Fibroblast of skin of back (primary cell): ENCODE results near the gene BMP10.

Experiments
- DNase-seq: peaks from one replicate; pipeline ENCODE4 v3.0.0-alpha.2; 2013

BMP10 gene

DNA sequence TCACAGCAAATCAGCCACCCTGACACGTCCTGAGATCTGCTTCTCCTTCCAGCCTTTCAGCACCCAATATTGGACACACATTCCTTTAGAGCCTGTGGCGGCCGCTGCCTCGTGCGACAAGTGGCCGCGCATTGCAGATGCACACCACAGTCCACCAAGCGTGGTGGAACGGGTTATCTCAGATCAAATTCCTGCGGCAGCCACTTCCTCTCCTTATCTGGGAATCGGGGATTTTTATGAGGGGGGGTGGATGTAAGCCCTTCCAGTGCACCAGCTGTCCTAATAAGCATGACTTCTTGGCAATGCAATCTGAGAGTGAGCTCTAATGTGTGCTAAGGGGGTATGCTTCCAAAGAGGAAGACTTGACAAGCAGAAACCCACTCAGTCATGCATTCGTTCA lies 18.3 kb upstream of the BMP10 start:
- no peak for DNase-seq

DNA sequence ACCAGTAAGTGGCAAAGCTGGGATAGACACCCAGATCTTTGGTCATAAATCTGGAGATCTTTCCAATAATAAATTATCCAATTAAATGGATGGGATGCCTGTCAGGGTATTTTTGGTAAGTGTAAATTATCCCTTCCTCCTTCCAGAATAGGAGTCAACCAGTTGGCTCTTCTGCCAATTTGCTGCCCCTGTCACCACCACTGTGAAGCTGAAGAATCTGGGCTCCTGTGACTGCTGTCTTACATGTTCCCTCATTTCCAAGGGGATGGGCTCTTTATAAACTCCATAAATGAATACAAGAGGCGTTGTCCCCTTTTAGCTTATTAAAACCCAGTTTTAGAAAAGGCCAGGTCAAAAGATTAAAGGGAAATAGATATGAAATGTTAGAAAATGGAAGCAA lies 17.8 kb upstream of the BMP10 start:
- DNase-seq: no peak

DNA sequence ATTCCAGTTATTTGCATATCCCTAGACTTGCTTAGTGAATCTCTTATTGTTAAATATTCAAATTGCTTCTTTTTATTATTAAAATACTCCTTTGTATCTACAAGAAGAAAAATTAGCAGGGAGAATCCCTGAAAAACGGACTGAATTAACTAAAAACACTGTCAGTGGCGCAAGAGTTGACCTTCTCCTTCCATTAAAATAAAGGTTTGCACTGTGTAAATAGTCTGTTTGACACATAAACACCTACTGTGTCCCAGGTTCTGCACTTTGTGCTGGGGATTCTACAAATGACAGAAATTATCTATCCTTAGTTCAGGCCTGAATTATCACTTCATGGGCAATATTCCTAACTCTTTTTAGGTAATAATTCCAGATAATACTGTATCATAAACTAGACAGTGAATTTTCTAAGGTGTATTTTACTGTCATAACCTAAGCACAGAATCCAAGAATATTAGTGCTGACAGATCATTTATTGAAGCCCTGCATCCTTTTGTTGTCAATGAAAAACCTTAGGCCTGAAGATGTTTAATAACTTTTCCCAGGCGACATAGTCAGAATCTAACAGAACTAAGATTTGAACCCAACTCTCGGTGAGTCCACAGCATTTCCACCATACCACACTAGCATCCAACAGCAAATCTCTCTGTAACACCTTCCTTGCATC lies 17.0 kb upstream of the BMP10 start:
- DNase-seq: no peak

DNA sequence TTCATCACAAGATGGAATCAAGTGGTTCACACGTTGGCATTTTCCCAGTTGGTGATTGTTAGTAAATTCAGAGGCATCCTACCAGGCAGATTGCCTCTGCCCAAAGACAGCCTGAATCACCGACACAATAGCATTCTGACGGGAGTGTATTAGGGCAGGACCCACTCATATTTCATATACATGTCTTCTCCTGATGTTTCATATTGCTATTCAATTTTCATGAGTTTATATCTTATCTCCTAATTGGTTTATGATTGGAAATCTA lies 14.5 kb upstream of the BMP10 start:
- DNase-seq: no peak

DNA sequence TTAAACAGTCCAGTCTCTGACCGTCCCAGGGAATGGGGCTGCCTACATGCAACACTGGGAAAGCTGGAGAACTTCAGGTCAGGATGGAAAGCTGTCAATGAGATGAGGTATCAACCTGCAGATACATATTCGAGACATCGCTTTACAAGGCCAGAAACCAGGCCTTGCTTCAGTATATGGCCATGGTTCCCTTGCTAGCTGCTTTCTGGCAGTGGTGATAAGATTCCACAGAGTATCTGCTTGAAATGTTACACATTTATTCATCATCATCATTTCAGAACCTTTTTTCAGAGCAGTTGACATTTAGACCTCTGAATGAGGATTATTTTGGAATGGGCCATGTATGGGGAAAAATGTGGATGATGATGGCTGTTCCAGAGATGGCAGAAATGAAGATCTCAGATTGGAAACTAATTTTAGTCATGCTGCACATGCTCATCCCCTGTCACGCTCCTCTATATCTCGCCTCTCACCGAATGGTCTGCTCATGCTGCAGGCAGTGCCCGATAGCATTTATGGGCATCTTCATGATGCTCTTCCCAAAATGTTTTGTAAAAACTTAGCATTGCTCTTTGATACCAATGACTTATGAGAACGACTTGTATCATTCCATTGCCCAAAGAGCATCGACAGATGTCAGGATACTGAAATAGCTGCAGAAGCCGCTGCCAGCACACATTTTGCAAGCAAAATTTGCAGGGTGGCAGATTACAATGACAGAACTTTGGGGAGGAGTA lies 14.0 kb upstream of the BMP10 start:
- DNase-seq: no peak

DNA sequence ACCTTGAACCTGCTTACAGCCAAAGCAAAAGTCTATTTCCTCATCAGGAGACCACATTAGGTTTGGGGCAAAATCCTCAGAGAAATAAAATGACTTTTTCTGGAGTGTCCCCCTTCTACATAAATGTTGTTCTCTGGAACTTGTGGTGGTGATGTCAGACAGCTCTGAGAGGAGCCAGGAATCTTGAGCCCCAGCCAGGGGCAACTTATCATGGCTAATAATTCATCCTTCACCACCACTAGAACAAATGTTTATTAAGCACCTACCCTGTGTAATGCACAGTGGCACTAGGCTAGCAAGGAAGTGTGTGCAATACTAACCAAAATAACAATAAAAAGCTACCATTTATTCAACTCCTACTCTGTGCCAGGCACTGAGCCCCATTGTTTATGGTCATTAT lies 9.0 kb upstream of the BMP10 start:
- DNase-seq: no peak

DNA sequence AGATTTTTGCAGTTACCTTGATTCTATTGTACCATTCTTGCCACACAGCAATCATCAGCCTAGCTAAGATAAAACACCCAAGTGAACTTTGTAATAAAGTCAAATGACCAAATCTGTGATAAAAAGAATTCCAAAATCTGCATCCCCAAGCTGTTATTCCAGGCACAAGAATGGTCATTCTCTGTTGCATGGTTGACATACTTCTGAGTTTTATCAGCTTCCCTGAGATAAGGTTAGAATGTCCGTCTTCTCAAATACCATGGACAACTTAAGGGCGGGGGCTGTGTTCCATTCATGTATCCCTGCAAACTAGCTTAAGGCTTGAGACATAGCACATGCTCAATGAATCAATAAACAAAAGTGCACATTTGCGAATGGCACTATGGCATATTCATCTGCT lies 8.1 kb upstream of the BMP10 start:
- peak; percentile 41 for DNase-seq

DNA sequence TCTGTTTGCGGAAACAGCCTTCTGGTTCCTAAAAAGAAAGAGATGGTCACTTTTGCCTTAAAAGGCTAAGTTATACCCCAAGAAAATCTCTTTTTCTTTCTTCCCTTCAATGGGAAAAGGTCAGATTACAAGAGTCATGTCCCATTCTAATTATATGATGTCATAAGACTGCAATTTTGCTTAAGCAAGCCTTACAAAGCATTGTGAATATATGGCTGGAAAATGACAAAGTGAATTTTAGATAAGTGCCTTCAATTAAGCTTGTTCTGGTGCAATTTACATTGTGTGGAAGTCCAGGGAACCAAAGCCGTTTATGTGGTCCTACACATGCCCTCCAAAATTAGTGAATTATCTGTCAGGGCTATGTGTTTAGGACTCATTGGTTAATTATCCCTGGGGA lies 7.6 kb upstream of the BMP10 start:
- peak; percentile 18 for DNase-seq

DNA sequence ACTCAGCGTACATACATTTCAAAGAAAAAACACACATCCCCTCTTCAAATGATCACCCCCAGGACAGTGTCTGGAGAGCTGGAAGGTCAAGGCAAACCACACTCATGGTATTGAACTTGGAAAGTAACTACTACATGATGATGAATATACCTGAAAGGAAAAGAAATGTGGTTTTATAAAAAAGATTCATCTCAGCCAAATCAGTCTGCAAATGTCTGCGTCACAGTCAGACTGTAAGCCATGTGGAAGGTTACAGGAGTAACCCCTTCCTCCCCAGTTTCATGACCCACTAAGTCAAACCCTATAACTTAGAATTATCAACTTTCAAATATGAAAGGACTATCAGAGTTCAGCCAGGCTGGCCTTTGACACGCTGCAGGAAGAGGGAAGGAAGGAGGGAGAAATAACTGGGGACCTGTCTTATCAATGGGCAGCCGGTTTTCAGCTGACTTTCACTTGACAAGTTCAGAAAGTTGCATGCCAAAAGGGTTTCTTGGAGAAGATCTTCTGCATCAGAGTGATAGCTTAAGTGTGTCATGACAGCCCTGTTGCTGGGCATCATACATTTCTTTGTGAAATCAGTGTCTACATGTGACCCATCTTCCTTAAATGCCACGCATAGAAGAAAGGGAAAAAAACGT lies 7.0 kb upstream of the BMP10 start:
- no peak for DNase-seq

DNA sequence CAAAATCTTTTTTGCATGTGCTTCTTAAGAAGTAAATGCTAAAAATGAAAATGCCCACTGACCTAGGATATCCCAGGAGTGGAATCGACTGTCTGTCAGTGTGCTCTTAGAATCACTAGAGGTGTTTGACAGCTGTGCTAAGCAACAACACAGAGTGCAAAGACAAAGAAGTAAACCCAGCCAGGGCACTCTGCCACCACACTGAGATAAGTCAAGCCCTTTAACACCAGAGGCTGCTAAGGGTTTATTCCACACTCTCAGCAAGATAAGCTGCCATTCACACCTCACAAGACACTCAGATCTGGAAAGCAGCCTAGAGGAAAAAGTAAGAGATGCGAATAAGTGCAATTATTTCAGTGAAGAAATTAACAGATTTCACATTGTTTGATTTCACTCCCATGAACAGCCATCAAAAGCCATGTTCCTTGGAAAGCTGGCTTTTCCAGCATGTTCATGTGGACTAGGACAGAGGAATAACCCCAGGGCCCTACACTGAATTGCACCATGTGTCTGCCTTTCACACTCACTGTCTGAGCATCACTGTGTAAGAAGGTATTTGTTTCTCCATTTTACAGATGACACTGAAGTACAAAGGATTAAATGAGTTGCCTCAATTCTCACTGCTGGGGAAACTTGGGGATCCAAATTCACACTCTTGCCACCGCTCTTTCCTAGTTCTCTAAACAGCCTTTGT lies 6.0 kb upstream of the BMP10 start:
- DNase-seq: no peak

DNA sequence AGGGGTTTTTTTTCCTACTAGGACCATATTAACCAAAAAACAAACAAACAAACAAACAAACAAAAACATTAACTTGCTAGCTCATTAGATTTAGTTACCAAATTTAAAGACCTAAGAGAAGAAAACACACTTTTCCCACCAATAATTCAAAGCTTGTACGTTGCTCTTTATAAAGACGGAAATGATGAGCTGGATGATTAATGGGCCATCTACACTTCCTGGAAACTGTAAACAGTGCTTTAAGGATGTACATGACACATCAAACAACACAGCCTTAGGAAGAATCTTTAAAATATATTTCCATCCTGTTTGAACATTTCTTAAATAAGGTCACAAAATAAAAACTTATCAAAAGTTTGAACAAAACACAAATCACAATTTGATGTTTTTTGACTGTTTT lies 982 bp downstream of the BMP10 start:
- DNase-seq: no peak

DNA sequence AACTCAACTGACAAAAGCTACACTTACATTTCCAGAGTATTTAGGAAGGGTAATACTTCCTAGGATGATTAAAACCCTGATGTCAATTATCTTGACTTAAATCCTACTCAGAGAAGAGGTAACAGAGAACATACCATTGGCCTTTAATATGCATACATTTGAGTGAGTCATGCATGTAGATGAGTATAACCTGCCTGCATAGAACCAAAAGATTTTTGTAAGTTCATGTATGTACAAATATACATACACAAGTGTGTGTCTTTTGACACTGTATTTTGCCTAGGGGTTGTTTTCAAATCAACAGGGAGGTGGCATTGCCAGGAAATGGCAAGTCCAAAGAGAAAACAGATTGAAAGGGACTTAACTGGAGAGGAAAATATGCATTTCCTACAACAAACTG lies 6.1 kb downstream of the BMP10 start:
- no peak for DNase-seq

DNA sequence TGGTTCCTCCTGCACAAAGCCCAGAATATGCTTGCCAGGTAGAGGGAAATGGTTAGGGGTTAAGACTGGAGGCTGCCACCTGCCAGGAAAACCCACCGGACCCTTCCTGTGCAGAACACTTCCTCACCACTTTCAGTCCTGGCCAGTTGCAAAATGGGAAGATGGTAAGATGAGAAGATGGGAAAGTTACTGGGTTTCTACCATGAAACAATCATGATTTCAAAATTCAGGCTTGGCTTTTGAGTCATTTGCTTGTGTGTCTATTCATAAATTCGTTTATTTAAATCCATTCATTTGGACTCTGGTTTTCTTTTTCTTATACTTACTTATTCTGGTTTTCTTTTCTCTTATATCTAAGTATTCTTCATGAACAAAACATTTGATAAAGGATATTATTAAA lies 7.2 kb downstream of the BMP10 start:
- no peak for DNase-seq

DNA sequence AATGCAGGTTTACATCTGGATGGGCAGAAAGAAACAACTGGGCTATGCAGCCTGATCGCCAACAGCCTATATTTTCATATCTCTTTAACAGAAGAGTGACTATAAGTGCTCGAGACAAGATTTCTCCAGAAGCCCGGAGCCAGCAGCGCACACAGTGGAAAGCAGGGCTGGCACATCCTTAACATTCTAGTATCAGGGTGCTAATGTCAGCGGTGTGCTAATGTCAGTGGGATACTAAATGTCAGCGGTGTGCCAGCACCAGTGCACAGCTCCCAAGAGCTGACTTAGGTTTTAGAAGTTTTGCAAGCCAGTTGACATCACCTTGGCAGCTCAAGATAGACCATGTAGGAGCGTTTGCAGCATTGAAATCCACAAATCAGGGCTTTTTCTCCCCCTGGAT lies 8.3 kb downstream of the BMP10 start:
- DNase-seq: no peak

DNA sequence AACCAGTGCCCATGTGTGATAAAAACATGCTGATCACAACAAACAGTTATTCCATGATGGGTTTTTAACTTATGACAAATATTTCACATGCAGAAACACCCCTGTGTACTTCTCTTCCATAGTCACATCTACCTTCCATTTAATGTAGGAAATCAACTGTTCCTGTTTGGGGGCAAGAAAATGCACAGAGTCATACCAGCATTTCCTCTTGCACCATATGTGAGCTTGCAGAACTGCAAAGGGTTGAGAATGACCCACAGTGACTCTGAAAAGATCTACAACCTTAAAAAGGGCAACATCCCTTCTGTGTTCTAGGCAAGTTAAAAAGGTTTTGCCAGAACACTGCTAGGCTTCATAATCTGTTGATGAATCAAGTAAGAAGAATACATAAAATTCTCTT lies 9.9 kb downstream of the BMP10 start:
- no peak for DNase-seq

DNA sequence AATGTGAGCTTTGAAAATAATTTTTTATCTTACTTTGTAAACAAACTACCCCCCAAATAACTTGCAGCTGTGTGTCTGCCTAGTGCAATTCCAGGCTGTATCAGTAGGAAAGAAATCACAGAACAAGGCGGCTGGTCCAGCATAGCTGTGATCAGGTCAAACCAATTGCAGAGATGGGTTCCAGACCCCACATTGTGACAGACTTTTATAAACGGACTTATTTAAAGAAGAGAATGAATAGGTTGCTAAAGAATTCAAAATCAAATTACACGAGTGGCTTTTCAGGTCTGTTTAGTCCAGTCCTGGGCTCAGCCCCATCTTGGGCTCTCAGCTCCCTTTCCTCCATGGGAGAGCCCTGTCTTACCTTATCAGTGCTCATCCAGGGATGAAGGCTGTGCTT lies 11.1 kb downstream of the BMP10 start:
- no peak for DNase-seq

DNA sequence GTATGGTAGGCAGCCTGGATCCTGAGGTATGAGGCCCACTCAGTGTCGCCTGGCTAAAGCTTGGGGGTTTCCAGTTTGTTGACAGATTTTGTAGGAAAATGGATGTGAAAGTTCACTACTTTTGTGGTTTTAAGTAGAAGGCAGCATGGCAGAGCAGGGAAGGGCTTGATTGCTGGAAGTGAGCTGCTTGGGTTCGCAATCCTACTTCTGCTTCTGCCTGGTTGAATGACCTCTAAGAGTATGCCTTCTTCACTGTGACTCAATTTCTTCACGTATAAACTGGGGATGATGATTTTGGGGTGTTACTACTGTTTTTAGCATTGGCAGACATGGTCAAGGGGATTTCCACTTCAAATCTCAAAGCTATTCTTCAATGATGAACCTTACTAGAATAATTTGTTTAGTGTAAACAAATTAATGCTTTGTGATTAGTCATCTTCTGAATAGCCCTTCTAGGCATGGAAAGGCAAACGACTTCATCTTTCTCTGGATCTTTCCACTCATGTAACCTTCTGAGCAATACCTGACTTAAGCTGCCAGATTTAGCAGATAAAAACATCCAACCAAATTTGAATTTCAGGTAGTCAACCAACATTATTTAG lies 13.2 kb downstream of the BMP10 start:
- DNase-seq: no peak

DNA sequence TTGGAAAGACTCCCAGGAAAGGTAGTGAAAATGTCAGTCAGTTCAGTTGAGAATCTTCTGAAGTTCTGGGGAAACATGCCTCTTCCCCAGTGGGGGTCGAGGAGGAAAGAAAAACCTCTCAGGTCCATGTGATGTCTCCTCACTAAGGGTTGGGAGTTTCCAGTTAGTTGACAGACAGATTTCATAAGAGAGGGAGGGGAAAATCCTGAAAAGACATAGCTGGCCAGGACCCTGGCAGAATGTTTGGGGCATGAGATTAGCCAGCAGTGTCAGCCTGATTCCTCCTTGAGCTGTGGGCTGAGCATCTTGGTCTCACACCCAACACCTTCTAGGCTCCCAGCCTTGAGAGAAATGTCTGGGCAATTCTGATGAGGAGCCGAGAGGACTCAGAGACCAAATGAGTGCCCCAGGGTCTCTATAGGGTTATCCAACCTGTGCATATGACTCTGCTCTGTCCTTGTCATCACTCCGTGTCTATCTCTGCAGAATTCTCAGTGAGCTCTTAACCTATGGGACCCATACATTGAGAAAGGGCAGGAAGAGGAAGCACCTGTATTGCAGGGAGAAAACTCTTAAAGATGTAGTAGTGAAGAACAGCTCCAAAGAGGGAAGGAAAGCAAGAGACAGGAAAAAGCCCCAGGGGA lies 13.9 kb downstream of the BMP10 start:
- DNase-seq: no peak

DNA sequence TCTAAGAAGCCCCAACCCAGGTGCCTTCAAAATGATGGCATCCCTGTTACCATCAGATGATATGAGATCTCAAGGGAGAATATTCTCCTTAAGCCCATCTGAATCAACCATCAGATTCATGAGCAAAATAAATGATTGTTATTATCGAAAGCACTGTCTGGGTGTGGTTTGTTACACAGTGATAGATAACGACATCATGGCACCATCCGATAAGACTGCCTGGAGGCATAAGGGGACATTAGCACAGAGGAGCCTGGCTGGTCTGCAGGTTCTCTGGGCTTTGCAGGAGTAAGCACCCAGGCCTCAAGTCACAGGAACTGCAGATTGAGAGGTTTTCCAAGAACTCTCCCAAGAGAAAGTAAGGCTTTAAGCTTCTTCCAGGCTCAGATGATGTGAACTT lies 15.6 kb downstream of the BMP10 start:
- no peak for DNase-seq

DNA sequence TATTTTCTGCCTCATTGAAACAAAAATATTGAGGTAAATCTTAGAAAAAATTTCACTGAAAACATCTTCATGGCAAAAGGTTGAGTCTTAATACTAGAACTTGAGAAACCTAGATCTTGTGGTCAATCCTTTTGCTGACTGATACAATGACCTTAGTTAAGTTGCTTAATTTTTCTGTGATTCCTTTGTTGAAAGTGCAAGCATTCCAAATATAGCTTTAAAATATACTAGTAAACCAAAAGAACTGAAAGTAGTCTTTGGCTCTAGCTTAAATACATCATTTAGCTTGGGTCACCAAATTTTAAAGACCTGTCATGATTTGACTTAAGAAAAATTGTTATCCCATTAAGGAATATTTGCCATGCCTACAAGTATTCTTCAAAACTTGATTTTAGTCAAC lies 16.7 kb downstream of the BMP10 start:
- DNase-seq: no peak

DNA sequence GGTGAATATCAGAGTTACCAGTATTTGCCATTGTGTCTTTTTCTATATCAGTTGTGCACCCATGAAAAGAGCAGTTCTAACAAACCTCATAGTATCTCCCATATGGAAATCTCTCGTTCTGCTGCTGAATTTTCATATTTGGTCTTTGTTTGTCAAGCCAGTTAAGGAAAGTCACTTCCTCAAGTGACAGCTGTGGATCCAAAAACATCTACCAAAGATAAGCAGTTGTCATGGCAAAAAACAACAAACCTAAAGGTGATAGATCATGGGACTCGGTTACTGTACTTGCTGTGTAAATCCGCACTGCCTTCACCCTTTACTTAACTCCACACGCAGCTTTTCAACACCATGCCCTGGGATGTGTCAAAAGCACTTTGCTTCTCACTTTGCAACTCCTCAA lies 17.3 kb downstream of the BMP10 start:
- no peak for DNase-seq

DNA sequence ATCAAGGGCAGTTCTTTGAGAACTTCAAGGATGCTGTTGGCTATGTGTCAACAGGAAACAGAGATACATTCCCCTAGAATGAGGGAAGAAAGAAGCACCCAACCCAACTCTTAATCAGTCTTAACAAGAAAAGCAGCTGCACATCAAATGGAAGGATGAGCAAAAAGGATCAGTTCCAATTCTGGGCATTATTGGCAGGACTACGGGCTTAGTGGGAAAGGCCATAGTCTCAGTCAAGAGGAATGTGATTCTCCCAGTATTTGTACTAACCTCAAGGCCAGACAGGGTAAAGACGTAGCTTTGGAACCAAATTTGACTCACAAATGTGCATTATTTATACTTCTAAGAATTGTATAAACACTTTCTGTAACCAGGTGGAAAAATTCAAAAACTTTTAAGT lies 18.2 kb downstream of the BMP10 start:
- no peak for DNase-seq

DNA sequence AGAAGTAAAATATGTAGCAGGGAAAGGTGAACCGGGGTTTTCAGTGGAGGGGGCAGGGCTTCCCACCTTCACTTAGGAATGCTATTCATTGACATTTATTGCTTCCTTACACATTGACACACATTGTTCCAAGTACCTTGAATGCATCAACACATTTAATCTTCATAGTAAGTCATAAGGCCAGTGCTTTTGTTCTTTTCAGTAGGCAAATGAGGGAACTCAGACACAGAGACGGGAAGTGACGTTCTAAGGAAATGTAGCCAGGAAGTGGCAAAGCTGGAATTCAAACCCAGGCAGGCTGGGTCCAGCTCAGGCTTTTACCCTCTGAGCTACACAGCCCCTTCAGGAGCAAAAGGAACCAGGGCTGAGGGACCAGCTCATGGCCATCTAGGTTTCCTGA lies 20.7 kb downstream of the BMP10 start:
- DNase-seq: no peak
